ENCODE data around the gene LIPH.
A peak's percentile ranks its signal among the peaks of the same experiment; 100 is the strongest.
"Not testable (repeated sequence)": the region's sequence is repeated elsewhere in the genome, so short reads cannot be mapped to it uniquely, and the experiment has no call there.

LIPH gene
- total RNA-seq: 0 to 0.31 (median 0.04) reads per million in 18 experiments

DNA sequence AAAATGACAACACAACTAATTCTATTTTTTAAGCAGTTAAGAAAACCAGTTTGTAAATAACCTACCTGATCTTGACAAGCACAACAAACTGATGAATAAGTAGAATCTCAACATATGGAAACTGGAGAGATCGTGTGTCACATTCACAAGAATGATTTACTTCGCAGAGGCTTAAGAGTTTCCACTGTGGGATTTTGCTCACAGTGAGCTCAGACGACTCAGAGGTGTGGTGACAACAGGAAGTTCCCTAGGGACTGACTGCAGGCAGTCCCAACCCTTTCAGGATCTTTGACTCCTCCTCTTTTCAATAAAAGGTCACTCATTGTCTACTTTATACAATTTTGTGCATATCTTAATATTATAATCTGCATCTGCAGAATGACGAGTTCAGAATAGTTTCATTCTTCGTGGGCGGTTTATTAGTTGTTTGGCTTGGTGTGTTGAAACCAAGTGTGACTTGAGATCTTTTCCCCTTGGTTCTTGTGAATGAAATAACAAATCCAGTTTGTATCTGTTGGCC is at the start of gene LIPH:
Gene LIPH (minus strand): TSS at position 231 of the 520 bp plus-strand sequence. CDS start 117 bp downstream, at position 114.
- peak in 1 of 2 donors; percentile 6 for DNase-seq

GRCh38 chr3:185595526-185595925 is 43.1 kb upstream of the LIPH start:
- peak; percentile 24 to 88 for DNase-seq

- peak in 1 of 2 donors; percentile 9 for DNase-seq
Observed at GRCh38 chr3:185594073-185594472, 41.7 kb upstream of the LIPH start.

- DNase-seq: no peak
Observed at GRCh38 chr3:185586686-185587039, 34.3 kb upstream of the LIPH start.

DNA sequence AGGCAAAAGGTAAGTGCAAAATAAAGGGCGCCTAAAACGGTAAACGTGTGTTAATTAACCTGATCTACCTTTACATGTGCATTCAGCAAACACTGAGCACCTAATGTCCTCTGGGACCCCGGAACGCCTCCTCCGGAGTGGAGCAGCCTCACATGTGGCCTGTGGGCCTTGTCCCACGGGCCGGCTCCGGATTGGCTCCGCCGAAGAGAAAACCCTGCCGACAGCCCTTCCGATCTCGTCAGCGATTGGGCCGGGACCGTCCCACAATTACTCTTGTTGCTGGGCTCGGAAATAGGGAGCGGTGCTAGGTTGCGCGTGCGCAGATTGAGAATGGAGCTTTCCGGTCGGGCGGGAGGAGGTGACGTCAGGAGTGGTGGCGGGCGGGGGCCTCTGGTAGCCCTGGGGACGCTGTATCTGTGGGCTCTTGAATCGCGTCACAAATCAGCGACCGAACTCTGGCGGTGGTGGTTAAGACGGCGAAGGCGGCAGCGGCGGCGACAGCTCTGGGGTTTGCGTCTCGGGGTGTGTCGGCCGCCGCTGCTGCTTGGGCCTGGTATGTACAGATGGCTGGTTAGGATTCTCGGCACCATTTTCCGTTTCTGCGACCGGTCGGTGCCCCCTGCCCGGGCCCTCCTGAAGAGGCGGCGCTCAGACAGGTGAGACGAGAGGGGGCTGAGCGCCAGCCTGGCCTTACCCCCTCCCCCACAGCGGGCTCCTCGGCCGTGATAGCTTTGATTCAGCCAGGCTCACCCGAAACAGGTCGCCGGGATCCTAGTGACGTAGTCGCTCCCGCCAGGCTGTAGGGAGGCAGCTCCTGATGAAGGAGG is 33.7 kb upstream of the LIPH start, which contains the start of gene SENP2:
Gene SENP2 (plus strand): TSS at position 437 of the 827 bp plus-strand sequence. CDS start 119 bp downstream, at position 556.
- DNase-seq: peak; percentile 99 to 100

- DNase-seq: no peak
Observed at GRCh38 chr3:185585518-185585858, 33.1 kb upstream of the LIPH start.

DNA sequence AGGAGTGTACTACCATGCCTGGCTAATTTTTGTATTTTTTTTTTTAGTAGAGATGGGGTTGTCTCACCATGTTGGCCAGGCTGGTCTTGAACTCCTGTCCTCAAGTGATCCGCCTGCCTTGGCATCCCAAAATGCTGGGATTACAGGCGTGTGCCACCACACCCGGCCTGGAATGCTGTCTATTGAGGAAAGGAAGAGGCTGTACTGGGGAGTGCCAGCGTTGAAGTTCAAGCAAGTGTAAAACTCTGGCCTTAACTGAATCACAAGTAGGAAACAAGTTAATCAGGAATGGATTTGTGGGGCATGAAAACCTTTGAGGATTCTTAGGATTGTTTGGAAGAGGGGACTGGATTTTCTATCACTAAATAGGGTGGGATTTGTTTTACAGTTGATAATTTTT is 32.3 kb upstream of the LIPH start:
- DNase-seq: no peak

GRCh38 chr3:185583925-185584324 is 31.5 kb upstream of the LIPH start:
- DNase-seq: no peak

GRCh38 chr3:185582871-185583270 is 30.5 kb upstream of the LIPH start:
- DNase-seq: no peak

DNA sequence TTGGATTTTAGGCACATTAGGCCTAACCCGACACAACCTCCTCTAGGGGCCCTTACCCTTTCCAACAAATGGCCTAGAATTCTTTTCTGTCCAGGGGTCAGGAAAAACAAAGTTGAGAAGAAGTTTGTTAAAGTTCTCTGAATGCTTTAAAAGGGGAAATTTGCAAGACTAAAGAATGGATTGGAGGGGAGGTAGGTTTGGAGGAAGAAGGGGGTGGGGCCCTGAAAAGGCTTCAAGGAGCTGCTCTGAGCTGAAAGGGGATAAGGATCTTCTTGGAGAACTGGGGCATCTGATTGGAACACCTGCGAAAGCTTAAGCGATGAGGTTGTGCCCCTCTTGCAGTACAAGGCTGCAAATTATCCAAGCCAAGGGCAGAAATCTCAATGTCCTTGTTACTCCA is 29.8 kb upstream of the LIPH start:
- DNase-seq: no peak

GRCh38 chr3:185575108-185575869 is 22.9 kb upstream of the LIPH start:
- peak; percentile 52 to 64 for DNase-seq

DNA sequence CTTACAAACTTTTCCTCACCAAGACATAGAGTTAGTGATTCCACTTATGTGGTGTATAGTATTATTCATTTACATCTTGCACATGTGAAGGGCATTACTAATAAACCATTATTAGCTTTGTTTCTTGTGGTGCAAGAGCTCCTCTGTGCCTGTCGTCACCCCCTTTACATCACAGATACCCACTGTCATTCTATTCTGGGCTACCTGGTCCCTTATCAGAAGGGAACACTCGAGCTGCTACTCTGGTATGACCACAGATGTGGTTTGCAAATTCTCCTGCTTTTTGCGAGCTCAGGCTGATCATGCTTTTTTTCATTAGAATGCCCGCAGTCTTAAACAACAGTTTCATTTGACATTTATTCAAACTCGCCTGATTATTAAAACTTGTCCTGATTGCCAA is 19.8 kb upstream of the LIPH start:
- no peak for DNase-seq

GRCh38 chr3:185561958-185562357 is 9.6 kb upstream of the LIPH start:
- no peak for DNase-seq

GRCh38 chr3:185561374-185561943 is 9.1 kb upstream of the LIPH start:
- peak; percentile 23 to 43 for DNase-seq

DNA sequence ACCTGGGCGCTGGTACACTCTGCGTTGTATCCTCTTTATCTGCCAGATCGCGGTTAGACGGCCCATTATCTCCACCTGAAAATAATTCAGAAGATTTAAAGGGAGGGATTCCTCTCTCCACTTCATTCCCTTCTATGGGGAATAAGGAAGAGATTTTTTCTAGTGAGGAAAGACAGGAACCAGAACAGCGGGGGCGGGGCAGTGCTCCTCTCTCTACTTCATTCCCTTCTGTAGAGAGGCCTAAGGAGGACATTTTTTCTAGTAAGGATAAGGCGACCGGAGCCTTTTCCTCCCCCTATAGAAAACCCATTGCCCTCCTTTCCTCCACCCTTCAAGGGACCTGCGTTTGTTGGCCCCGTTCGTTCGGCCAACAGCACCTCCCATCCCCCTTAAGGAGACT is 8.3 kb upstream of the LIPH start:
- DNase-seq: no peak

GRCh38 chr3:185559706-185560090 is 7.3 kb upstream of the LIPH start:
- DNase-seq: no peak

GRCh38 chr3:185558395-185558794 is 6.0 kb upstream of the LIPH start:
- no peak for DNase-seq

DNA sequence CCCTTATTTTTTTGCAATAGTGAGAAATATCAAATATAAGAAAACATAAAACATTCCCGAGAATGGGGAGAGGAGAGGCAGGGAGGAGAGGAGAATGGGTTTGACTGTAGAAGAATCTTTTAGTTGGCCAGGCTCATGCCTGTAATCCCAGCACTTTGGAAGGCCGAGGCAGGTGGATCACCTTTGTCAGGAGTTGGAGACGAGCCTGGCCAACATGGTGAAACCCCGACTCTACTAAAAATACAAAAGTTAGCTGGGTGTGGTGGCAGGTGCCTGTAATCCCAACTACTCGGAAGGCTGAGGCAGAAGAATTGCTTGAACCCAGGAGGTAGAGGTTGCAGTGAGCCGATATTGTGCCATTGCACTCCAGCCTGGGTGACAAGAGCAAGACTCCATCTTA is 4.3 kb upstream of the LIPH start:
- DNase-seq: not testable (repeated sequence)

DNA sequence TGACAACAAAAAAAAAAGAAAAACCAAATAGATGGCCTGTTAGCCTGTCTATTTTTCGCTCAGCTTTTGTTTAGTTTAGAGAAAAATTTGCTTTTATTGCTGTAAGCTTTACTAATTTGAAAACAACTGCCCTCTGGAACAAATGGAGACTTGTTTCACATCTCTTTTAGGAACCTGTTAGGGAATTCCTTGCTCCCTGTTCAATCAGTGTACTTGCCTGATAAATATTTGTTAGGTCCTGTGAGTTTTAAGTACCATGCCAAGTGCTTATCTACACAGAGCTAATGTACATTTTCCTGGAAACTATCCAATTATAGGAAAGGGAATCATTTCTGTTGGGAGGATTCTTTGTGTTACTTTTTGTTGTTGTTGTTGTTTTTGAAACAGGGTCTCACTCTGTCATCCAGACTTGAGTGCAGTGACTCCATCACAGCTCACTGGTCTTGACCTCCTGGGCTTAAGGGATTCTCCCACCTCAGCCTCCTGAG is 3.5 kb upstream of the LIPH start:
- DNase-seq: no peak

DNA sequence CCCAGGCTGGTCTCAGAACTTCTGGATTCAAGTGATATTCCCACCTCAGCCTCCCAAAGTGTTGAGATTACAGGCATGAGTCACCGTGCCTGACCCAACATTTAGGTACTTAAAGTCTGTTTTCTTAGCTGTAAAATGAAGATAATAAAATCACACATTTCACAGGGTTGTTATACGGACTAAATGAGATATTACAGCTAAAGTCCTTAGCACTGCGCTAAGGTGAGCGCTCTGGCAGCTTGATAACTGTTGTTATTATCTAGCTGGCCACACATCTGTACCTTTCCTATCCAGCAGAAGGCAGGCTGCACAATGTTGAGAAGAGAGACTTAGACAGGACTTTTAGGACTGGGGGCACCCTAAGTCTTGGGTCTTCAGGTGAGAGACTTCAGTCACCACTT is 2.7 kb upstream of the LIPH start:
- no peak for DNase-seq

GRCh38 chr3:185549651-185550111 is 2.7 kb downstream of the LIPH start:
- DNase-seq: no peak

DNA sequence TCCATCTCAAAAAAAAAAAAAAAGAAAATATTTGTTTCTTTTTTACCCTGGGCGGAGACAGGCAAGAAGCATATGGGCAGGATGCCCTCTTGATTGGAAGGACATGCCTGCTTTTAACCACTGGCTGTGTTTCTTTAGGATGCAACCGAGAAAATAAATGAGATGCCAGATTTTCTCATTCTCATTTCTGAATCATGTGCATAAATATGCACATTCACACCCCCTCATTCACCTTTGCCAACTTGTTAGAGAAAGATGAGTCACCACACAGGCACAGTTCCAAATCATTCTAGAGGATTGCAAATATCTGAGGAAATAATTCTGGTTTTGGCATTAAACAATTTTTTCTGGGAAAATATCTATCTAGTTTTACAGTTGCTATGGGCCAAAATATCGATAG is 3.3 kb downstream of the LIPH start:
- no peak for DNase-seq

- DNase-seq: no peak
Observed at GRCh38 chr3:185540695-185541094, 11.7 kb downstream of the LIPH start.

Data from inflammatory macrophage (primary cell).